ENCODE measurements around the gene ICAM1.

Gene ICAM1

GRCh38 chr19:10295305-10295846 is 24.5 kb downstream of the ICAM1 start:
- DNase-seq = no peak

- DNase-seq = no peak
These were observed 25.1 kb downstream of the ICAM1 start for GRCh38 chr19:10295847-10296591.

- DNase-seq = peak; percentile 25 to 42
These were observed 28.9 kb downstream of the ICAM1 start for GRCh38 chr19:10299545-10300458.

- DNase-seq = peak; percentile 40 to 48
These were observed 34.4 kb downstream of the ICAM1 start for GRCh38 chr19:10305139-10305806.

GRCh38 chr19:10306327-10306726 is 35.4 kb downstream of the ICAM1 start:
- DNase-seq = no peak

GRCh38 chr19:10309423-10309822 is 38.5 kb downstream of the ICAM1 start, which contains the start of gene ZGLP1:
Gene ZGLP1 (minus strand): TSS chr19:10309815.
- DNase-seq = no peak

- peak; percentile 30 to 49 for DNase-seq
These were observed 44.7 kb downstream of the ICAM1 start, which contains the start of gene FDX2 for GRCh38 chr19:10315335-10316214. Gene FDX2 (minus strand): TSS chr19:10316015. CDS start chr19:10315996, 19 bp downstream.

GRCh38 chr19:10316229-10317044 is 45.5 kb downstream of the ICAM1 start:
- DNase-seq = no peak

GRCh38 chr19:10317045-10317856 is 46.3 kb downstream of the ICAM1 start:
- no peak for DNase-seq

- no peak for DNase-seq
These were observed 47.0 kb downstream of the ICAM1 start for GRCh38 chr19:10317857-10318462.

GRCh38 chr19:10318807-10319682 is 48.1 kb downstream of the ICAM1 start:
- no peak for DNase-seq

GRCh38 chr19:10320602-10321416 is 49.9 kb downstream of the ICAM1 start:
- no peak for DNase-seq

GRCh38 chr19:10321417-10321797 is 50.5 kb downstream of the ICAM1 start:
- DNase-seq = no peak

- no peak for DNase-seq
These were observed 51.2 kb downstream of the ICAM1 start for GRCh38 chr19:10321874-10322835.

GRCh38 chr19:10325732-10326131 is 54.8 kb downstream of the ICAM1 start:
- no peak for DNase-seq

- no peak for DNase-seq
These were observed 56.9 kb downstream of the ICAM1 start for GRCh38 chr19:10327793-10328192.

All from AML-193 (cell line).